Measurements from ENCODE around the gene DLD.
"Not testable (repeated sequence)": the region's sequence is repeated elsewhere in the genome, so short reads cannot be mapped to it uniquely, and the experiment has no call there.

DLD gene

GRCh38 chr7:107890962-107891635, at the start of gene DLD:
DLD (plus strand) TSS chr7:107891183; CDS start chr7:107891251, 68 bp downstream.
- DNase-seq, result peak; percentile 92

- DNase-seq, result no peak
These were observed 48.8 kb upstream of the DLD start for GRCh38 chr7:107842213-107842612.

DNA sequence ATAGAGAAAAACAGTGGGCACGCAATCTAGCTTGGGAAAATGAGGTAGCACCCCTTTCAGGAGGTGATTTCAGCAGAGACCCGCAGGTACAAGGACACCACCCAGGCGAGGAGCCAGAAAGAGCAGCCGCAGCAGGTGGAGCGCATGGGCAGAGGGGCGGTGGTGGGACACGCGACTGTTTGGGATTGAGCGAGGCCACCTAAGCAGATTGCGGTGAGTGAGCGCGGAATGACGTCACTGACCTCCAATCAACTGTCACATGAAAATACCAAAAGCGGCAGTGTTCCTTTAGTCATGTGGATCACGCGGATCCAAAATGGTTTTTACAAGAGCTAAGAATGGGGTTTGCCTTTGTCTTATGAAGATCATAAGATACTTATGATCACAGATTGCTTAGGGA, 47.8 kb upstream of the DLD start:
- DNase-seq, result no peak

DNA sequence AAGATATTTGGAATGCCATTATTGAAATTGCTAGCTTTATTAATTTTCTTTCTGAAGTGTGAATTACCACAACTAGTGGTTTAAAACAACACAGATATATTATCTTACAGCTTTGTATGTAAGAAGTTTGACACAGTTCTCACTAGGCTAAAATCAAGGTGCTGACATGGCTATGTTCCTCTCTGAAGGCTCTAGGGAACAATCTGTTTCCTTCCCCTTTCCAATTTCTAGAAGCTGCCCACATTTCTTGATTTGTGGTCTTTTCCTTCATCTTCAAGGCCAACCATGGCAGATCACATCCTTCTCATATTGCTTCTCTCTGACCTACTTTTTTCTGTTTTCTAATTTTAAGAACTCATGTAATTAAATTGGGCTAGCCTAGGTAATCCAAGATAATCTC, 44.7 kb upstream of the DLD start:
- DNase-seq, result no peak

DNA sequence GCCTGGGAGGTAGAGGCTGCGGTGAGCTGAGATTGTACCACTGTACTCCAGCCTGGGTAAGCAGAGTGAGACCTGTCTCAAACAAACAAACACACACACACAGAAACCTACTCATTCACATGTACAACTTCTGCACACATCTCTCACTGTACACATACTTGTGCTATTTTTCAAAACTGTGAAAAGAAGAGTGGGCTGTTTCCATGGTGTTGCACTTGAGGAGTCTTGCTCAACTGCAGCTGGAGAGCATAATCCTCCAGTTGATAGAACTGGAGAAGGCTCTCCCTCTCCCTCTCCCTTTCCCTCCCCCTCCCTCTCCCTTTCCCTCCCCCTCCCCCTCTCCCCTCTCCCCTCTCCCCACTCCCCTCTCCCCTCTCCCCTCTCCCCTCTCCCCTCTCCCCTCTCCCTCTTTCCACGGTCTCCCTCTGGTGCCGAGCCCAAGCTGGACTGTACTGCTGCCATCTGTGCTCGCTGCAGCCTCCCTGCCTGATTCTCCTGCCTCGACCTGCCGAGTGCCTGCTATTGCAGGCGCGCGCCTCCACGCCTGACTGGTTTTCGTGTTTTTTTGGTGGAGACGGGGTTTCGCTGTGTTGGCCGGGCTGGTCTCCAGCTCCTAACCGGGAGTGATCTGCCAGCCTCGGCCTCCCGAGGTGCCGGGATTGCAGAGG, 43.7 kb upstream of the DLD start:
- peak; percentile 35 for DNase-seq

DNA sequence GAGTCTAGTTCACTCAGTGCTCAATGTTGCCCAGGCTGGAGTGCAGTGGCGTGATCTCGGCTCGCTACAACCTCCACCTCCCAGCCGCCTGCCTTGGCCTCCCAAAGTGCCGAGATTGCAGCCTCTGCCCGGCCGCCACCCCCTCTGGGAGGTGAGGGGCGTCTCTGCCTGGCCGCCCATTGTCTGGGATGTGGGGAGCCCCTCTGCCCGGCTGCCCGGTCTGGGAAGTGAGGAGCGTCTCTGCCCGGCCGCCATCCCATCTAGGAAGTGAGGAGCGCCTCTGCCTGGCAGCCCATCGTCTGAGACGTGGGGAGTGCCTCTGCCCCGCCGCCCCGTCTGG, 43.2 kb upstream of the DLD start:
- not testable (repeated sequence) for DNase-seq

- not testable (repeated sequence) for DNase-seq
These were observed 42.8 kb upstream of the DLD start for GRCh38 chr7:107848211-107848610.

DNA sequence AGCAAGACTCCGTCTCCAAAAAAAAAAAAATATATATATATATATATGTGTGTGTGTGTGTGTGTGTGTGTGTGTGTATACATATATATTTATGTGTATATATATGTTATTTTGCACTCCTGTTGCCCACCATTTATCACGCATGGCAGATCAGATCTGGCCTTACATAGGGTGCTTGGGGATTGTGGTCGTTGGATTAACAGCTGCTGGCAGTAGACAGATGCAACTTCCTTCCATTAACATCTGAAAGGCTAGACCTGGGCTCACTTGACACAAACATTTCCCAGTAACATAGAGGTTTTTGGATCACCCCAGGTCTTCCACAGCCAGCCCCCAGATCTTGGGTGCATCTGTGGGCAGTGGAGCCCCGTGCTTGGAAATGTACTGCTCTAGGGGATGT, 40.8 kb upstream of the DLD start:
- DNase-seq, result no peak

DNA sequence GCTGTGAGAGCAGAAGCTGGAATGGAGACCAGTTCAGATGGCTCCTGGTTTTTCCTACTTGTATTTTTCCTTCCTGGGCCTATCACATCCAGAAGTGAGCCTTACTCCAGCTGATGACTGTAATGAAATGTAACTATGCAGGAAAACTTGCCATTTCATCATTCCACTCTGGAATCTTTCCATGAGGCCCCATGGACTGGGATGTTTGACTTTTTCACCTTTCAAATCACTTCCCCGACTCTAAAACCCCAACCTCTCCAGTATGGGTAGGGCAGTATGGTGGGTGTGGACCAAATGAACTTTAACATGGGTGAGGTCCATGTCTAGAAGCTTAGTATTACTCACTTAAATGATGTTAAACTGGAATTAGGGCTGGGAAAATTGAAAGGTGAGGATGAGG, 40.3 kb upstream of the DLD start:
- no peak for DNase-seq

- DNase-seq, result no peak
These were observed 36.5 kb upstream of the DLD start for GRCh38 chr7:107854454-107854853.

GRCh38 chr7:107854989-107855388, 36.0 kb upstream of the DLD start:
- DNase-seq, result no peak

- no peak for DNase-seq
These were observed 34.0 kb upstream of the DLD start for GRCh38 chr7:107856806-107857540.

GRCh38 chr7:107857541-107857912, 33.5 kb upstream of the DLD start:
- no peak for DNase-seq

- no peak for DNase-seq
These were observed 32.7 kb upstream of the DLD start for GRCh38 chr7:107858280-107858679.

DNA sequence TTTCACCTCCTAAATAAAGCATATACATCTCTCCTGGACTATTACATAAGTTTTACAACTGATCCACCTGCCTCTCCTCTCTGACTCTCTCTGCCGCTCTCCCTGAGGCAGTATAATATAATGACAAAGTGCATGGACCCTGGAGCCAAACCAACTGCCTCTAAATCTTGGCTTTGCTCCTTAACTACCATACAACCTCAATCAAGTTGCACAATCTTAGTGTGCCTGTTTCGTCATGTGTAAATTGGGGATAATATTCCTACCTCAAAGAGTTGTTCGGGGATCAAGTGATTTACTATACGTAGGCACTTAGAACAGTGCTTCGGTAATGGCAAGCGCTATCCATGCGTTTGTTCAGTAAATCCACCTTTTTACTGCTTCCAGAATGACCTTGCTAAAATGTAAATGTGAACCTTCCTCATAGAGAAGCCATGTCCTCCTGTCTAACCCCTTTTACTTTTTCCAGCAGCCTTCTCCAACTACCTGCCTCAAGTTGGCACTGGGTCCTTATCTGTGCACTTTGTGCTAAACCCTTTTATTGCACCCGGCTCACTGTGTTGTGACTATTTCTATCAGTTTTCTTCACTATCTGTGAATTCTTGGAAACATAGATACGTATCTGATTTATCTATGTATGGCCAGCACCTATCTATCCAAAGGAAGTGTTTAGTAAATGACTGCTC, 30.6 kb upstream of the DLD start:
- DNase-seq, result no peak

DNA sequence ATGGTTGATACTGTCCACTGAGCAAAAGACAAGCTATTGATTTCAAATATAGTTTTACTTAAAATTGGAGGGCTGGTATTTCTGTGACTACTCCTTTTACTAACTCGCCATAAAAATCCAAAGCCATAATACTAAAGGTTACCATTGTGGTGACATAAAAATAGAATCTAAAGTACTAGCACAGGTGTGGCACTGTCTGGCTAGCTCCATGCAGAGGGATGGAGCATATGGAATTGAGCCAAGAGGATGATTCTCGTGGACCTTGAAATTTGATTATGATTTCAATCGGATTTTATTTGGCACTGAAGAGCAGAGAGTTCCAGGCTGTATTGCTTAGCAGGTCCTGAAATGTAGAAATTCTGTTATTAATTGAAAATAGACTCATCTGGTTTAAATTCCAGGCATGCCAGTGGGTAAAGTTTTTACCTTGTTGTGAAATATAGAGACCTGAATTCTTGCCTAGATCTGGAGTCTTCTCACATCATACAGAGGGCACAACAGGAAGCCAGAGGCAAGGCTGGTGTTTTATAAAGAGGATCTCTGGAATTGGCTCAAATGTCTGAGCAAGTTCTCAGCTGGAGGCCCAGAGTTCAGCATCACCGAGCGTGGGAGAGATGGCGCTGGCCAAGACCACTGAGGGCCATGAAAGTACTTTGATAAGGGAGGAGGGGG, 29.9 kb upstream of the DLD start:
- no peak for DNase-seq

GRCh38 chr7:107865956-107866775, 24.8 kb upstream of the DLD start:
- DNase-seq, result no peak

DNA sequence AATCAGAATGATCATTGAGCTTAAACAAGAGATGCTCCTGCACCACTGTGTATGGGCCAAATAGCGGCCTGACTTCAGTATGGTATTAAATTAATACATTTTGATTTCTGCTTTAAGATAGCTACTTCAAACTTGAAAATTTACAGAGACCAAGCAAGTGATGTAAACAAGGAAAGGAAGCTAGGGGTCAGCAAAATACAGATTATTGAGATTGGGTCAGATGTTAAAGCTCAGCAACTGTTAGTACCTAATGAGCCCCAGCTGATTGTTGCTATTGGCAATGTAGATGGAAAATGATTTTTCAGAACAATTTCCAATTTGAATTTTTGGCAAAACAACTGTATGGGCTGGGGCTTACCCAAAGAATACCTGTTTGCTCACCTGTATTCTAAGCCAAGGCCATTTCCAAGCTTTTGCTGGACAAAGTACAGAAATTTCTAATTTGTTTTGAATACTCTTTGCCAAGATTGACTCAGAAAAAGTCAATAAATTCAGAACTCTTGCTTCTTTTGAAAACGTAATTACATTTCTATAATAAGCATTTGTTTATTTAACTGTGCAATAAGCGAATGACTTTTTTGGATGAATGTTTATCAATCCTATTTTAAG, 23.0 kb upstream of the DLD start:
- DNase-seq, result no peak

DNA sequence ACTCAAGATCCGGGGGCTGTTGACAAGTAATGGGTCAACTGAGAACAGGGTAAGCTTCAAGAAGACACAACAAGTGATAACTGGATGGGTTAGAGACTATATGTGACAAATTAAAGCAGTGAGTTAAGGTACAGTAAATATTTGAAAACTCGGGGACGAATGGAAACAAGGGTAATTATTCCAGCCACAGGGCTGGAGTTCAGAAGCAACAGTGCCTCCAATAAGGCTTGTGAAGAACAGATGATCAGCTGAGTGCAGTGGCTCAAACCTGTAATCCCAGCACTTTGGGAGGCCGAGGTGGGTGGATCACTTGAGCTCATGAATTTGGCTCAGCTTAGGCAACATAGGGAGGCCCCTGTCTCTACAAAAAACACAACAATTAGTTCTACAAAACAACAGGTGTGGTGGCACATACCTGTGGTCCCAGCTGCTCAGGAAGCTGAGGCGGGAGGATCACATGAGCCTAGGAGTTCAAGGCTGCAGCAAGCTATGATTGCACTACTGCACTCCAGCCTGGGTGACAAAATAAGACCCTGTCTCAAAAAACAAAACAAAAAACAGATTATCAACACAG, 20.5 kb upstream of the DLD start:
- DNase-seq, result no peak

DNA sequence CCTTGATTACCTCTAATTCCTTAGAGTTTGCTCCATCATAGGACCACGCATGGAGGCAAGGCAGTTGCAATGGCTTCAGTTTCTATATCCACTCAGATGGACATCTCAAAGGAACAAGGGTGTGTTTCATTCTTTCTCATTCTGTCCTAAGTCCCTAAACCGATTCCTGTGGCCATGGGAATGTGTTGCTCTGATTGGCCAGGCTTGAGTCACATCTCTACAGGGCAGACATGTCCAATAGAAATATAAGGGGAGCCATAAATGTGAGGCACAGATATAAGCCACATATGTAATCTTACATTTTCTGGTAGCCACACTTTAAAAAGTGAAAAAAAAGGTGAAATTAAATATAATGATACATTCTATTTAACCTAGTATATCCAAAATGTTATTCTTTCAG, 16.9 kb upstream of the DLD start:
- no peak for DNase-seq

All from NCI-H345 (cell line).